HEK293 (cell line): ENCODE measurements around the gene MAPKAPK3.

Experiments
- CTCF ChIA-PET: fragments of 350-600 bp; formaldehyde crosslinking; extraction: SDS; loops from one replicate; lab custom pipeline; 2021; ENCODE audit warnings: antibody characterized with exemption; lab: Yijun Ruan, JAX
- POLR2A ChIA-PET: fragments of 300-600 bp; formaldehyde crosslinking; extraction: SDS; loops from one replicate; lab custom pipeline; 2020; ENCODE audit warnings: antibody characterized with exemption, inconsistent platforms; lab: Yijun Ruan, JAX
- H3K27ac ChIP-seq: fragments of 200-500 bp; sonication (Bioruptor generic); 2 replicates; pipeline ENCODE4 v1.5.1; 2014; ENCODE audit warnings: low read depth, low read length, control low read depth, inconsistent platforms; ENCODE audit errors: extremely low read depth
- H3K36me3 ChIP-seq, 2 experiments: fragments of 200-500 bp in 1 of 2; sonication (Bioruptor generic) in 1 of 2; 1 replicate in 1 of 2; 2 replicates in 1 of 2; pipeline ENCODE4 v1.5.1; 2014 to 2017; ENCODE audit warnings: inconsistent platforms in 2 of 2, low read length in 2 of 2; ENCODE audit not compliant: control insufficient read depth in 2 of 2, insufficient read depth in 1 of 2
- H3K4me1 ChIP-seq: fragments of 200-500 bp; sonication (Bioruptor generic); 2 replicates; pipeline ENCODE4 v1.5.1; 2014; ENCODE audit warnings: mild to moderate bottlenecking, low read length, inconsistent platforms; ENCODE audit not compliant: control insufficient read depth, insufficient read depth
- H3K4me3 ChIP-seq: 2 replicates; pipeline ENCODE4 v1.5.1; 2011; ENCODE audit warnings: low read depth, mild to moderate bottlenecking, control low read depth, low read length, moderate library complexity
- H3K9me3 ChIP-seq: fragments of 200-500 bp; sonication (Bioruptor generic); 2 replicates; pipeline ENCODE4 v1.5.1; 2014; ENCODE audit warnings: low read depth, low read length, inconsistent platforms; ENCODE audit not compliant: control insufficient read depth, insufficient read depth
- MYNN ChIP-seq: fragments of 450-650 bp; formaldehyde crosslinking; IDR thresholded peaks from 2 replicates; pipeline ENCODE4 v1.5.1; 2016; ENCODE audit warnings: missing biosample characterization, missing genetic modification characterization, borderline replicate concordance
- PATZ1 ChIP-seq: fragments of 450-650 bp; formaldehyde crosslinking; IDR thresholded peaks from 2 replicates; pipeline ENCODE4 v1.5.1; 2016; ENCODE audit warnings: missing biosample characterization, missing genetic modification characterization
- RBAK ChIP-seq: fragments of 450-650 bp; formaldehyde crosslinking; IDR thresholded peaks from 2 replicates; pipeline ENCODE4 v1.5.1; 2016; ENCODE audit warnings: missing biosample characterization, missing genetic modification characterization
- ZBTB1 ChIP-seq: fragments of 450-650 bp; formaldehyde crosslinking; IDR thresholded peaks from 2 replicates; pipeline ENCODE4 v1.5.1; 2016; ENCODE audit warnings: missing biosample characterization, missing genetic modification characterization
- ZBTB20 ChIP-seq: fragments of 450-650 bp; formaldehyde crosslinking; IDR thresholded peaks from 2 replicates; pipeline ENCODE4 v1.5.1; 2016; ENCODE audit warnings: missing biosample characterization, missing genetic modification characterization
- ZBTB6 ChIP-seq: fragments of 450-650 bp; formaldehyde crosslinking; IDR thresholded peaks from 2 replicates; pipeline ENCODE4 v1.5.1; 2017; ENCODE audit warnings: missing biosample characterization, missing genetic modification characterization
- ZEB2 ChIP-seq: fragments of 450-650 bp; formaldehyde crosslinking; IDR thresholded peaks from 2 replicates; pipeline ENCODE4 v1.5.1; 2016; ENCODE audit warnings: missing biosample characterization, missing genetic modification characterization
- ZFHX2 ChIP-seq: fragments of 450-650 bp; formaldehyde crosslinking; conservative IDR thresholded peaks from 2 replicates; pipeline ENCODE4 v1.5.1; 2016; ENCODE audit warnings: missing biosample characterization, missing genetic modification characterization
- ZNF114 ChIP-seq: fragments of 450-650 bp; formaldehyde crosslinking; IDR thresholded peaks from 2 replicates; pipeline ENCODE4 v1.5.0; 2017; ENCODE audit warnings: missing biosample characterization, missing genetic modification characterization
- ZNF16 ChIP-seq: fragments of 450-650 bp; formaldehyde crosslinking; IDR thresholded peaks from 2 replicates; pipeline ENCODE4 v1.5.1; 2016; ENCODE audit warnings: low read depth, missing biosample characterization, missing genetic modification characterization
- ZNF274 ChIP-seq, 2 experiments: fragments of 200-500 bp in 1 of 2; fragments of 450-650 bp in 1 of 2; sonication (Bioruptor generic) in 1 of 2; formaldehyde crosslinking in 1 of 2; IDR thresholded peaks; 2 replicates each; pipeline versions ENCODE4 v1.5.1 to v1.6.1; 2014 to 2016; ENCODE audit warnings: borderline replicate concordance in 1 of 2, inconsistent platforms in 1 of 2, low read length in 1 of 2, missing biosample characterization in 1 of 2, missing genetic modification characterization in 1 of 2
- ZNF433 ChIP-seq: fragments of 450-650 bp; formaldehyde crosslinking; IDR thresholded peaks from 2 replicates; pipeline ENCODE4 v1.5.1; 2016; ENCODE audit warnings: missing biosample characterization, missing genetic modification characterization, low read depth
- ZNF530 ChIP-seq: fragments of 450-650 bp; formaldehyde crosslinking; IDR thresholded peaks from 2 replicates; pipeline ENCODE4 v1.5.1; 2016; ENCODE audit warnings: low read depth, missing biosample characterization, missing genetic modification characterization
- ZNF548 ChIP-seq: fragments of 450-650 bp; formaldehyde crosslinking; IDR thresholded peaks from 2 replicates; pipeline ENCODE4 v1.5.1; 2016; ENCODE audit warnings: missing biosample characterization, missing genetic modification characterization
- TF ChIP-seq, protein P1 (sequence below): fragments of 450-650 bp; formaldehyde crosslinking; IDR thresholded peaks from 2 replicates; pipeline ENCODE4 v1.5.1; 2017; ENCODE audit warnings: missing biosample characterization, missing genetic modification characterization
- TF ChIP-seq, protein P2 (sequence below): fragments of 450-650 bp; formaldehyde crosslinking; IDR thresholded peaks from 2 replicates; pipeline ENCODE4 v1.5.1; 2016; ENCODE audit warnings: missing biosample characterization, missing genetic modification characterization
- TF ChIP-seq, protein P3 (sequence below): fragments of 450-650 bp; formaldehyde crosslinking; IDR thresholded peaks from 2 replicates; pipeline ENCODE4 v1.5.1; 2016; ENCODE audit warnings: missing biosample characterization, missing genetic modification characterization

MAPKAPK3 gene

DNA sequence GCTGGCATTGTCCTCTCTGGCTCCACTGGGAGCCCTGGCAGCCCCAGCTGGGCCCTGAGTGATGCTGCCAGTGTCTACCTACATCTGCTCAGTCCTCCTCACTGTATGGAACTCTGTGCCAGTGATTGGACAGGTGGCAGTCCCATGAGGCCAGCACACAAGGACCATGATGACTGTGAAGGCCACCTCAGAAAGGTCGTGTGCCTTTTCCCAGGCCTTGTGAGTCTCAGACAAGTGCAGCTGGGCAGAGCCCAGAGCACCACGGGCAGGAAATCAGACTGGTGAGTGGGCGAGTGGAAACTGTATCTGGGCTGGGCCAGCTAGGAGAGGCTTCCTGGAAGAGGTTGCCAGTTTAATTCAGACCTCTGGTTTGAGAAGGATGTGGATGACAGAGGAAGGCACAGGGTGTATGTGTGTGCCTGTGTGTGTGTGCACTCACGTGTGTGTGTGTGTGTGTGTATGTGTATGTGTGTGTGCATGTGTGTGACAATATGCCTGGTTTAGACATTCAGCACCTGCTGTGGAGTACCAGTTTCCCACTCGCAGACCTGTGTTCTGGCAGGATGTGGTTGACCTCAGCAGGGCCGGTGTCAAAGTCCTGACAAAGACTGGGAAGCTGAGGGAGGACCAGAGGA, 7.0 kb downstream of the MAPKAPK3 start:
- TF ChIP-seq, protein P1, sequence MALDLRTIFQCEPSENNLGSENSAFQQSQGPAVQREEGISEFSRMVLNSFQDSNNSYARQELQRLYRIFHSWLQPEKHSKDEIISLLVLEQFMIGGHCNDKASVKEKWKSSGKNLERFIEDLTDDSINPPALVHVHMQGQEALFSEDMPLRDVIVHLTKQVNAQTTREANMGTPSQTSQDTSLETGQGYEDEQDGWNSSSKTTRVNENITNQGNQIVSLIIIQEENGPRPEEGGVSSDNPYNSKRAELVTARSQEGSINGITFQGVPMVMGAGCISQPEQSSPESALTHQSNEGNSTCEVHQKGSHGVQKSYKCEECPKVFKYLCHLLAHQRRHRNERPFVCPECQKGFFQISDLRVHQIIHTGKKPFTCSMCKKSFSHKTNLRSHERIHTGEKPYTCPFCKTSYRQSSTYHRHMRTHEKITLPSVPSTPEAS (tag by site-specific recombination): peak; percentile 95
- TF ChIP-seq ZFHX2 (tag by site-specific recombination) (peak; percentile 55), ZNF16 (tag by site-specific recombination) (no peak)
- TF ChIP-seq, all 188 proteins: peak for 2
- Histone ChIP-seq H3K36me3 (peaks cover 0 to 34% of the 10 kb centered on the region in 2 experiments; a peak in 1 of 3 replicates), H3K27ac (no peak overlapping the region), H3K4me3 (no peak overlapping the region), H3K9me3 (no peaks in the 10 kb centered on the region), H3K4me1 (no peaks in the 10 kb centered on the region)
- POLR2A ChIA-PET: no interaction called here
- CTCF ChIA-PET: interaction anchor here (1.2 to 1.8 kb wide), 3 partner anchors 29 to 52 kb away, joined by 5 to 7 read pairs (median 6); no protein-coding TSS in a partner anchor

DNA sequence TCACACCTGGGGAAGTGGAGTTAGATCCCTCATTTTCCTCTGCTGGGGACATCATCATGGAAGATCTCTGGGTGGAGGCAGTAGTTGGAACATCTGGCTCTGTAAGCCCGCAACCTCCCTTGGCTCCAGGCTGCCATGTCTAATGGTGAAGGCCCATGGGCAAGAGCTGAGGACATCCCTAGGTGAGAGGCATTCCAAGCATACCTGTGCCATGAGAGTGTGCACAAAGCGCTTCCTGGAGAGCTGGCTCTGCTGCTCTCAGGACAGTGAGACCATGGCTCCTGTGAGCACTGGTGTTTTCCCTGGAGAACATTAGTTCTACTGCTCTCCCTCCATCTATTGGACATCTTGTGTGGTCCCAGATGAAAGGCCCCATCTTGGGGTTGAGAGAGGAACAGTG, 7.7 kb downstream of the MAPKAPK3 start:
- Histone ChIP-seq H3K4me1 (no peaks in the 10 kb centered on the region), H3K4me3 (no peak overlapping the region), H3K27ac (no peak overlapping the region)

More for the DNA sequence above, 7.7 kb downstream of the MAPKAPK3 start:
- Histone ChIP-seq H3K9me3 (no peaks in the 10 kb centered on the region), H3K36me3 (peaks cover 0 to 34% of the 10 kb centered on the region in 2 experiments; a peak in 1 of 3 replicates)
- CTCF ChIA-PET: interaction anchor here (1.8 kb wide), 1 partner anchor 28 kb away, joined by 7 read pairs; no protein-coding TSS in a partner anchor
- POLR2A ChIA-PET: no interaction called here
- TF ChIP-seq, protein P2, sequence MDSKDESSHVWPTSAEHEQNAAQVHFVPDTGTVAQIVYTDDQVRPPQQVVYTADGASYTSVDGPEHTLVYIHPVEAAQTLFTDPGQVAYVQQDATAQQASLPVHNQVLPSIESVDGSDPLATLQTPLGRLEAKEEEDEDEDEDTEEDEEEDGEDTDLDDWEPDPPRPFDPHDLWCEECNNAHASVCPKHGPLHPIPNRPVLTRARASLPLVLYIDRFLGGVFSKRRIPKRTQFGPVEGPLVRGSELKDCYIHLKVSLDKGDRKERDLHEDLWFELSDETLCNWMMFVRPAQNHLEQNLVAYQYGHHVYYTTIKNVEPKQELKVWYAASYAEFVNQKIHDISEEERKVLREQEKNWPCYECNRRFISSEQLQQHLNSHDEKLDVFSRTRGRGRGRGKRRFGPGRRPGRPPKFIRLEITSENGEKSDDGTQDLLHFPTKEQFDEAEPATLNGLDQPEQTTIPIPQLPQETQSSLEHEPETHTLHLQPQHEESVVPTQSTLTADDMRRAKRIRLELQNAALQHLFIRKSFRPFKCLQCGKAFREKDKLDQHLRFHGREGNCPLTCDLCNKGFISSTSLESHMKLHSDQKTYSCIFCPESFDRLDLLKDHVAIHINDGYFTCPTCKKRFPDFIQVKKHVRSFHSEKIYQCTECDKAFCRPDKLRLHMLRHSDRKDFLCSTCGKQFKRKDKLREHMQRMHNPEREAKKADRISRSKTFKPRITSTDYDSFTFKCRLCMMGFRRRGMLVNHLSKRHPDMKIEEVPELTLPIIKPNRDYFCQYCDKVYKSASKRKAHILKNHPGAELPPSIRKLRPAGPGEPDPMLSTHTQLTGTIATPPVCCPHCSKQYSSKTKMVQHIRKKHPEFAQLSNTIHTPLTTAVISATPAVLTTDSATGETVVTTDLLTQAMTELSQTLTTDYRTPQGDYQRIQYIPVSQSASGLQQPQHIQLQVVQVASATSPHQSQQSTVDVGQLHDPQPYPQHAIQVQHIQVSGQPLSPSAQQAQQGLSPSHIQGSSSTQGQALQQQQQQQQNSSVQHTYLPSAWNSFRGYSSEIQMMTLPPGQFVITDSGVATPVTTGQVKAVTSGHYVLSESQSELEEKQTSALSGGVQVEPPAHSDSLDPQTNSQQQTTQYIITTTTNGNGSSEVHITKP (tag by site-specific recombination): no peak
- TF ChIP-seq ZNF433 (tag by site-specific recombination) (no peak), ZNF530 (no peak), PATZ1 (no peak), MYNN (no peak), RBAK (tag by site-specific recombination) (no peak), ZBTB1 (no peak), ZNF114 (tag by site-specific recombination) (no peak), ZBTB6 (tag by site-specific recombination) (no peak), ZNF274 (IDR thresholded peaks at IDR 0.05; ENCODE audit: low read length) (no peak), ZNF274 (tag by site-specific recombination; IDR thresholded peaks at IDR 0.05; ENCODE audit: borderline replicate concordance) (no peak), ZNF548 (tag by site-specific recombination) (no peak), ZEB2 (tag by site-specific recombination) (no peak), ZBTB20 (tag by site-specific recombination) (no peak)
- TF ChIP-seq, protein P3, sequence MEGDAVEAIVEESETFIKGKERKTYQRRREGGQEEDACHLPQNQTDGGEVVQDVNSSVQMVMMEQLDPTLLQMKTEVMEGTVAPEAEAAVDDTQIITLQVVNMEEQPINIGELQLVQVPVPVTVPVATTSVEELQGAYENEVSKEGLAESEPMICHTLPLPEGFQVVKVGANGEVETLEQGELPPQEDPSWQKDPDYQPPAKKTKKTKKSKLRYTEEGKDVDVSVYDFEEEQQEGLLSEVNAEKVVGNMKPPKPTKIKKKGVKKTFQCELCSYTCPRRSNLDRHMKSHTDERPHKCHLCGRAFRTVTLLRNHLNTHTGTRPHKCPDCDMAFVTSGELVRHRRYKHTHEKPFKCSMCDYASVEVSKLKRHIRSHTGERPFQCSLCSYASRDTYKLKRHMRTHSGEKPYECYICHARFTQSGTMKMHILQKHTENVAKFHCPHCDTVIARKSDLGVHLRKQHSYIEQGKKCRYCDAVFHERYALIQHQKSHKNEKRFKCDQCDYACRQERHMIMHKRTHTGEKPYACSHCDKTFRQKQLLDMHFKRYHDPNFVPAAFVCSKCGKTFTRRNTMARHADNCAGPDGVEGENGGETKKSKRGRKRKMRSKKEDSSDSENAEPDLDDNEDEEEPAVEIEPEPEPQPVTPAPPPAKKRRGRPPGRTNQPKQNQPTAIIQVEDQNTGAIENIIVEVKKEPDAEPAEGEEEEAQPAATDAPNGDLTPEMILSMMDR (tag by site-specific recombination): no peak
